GM21367 (cell line): ENCODE data around the gene NKX3-2.

Source experiments
- ATAC-seq: cut with Tn5 transposase; IDR thresholded peaks from one replicate; pipeline ENCODE4 v1.9.1; 2021; ENCODE audit not compliant: unreplicated experiment

NKX3-2 gene

DNA sequence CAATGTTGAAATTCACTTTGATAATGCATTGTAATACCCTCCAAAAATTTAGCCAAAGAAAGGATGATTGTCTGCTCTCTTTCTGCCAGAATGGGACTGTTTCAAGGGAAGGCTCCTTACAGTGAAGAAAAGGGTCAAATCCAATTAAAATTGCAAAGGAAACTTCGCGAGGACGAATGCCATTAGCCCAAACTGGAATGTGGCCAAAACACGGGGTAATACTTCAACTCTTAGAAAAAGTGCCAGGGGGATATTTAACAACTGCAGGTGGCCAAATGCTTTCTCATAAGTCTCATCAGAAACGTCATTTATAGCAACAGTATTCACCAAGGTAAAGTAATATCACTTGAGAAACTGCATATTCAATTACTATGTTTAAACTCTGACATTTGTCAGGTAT is 29.0 kb downstream of the NKX3-2 start:
- ATAC-seq: no peak

DNA sequence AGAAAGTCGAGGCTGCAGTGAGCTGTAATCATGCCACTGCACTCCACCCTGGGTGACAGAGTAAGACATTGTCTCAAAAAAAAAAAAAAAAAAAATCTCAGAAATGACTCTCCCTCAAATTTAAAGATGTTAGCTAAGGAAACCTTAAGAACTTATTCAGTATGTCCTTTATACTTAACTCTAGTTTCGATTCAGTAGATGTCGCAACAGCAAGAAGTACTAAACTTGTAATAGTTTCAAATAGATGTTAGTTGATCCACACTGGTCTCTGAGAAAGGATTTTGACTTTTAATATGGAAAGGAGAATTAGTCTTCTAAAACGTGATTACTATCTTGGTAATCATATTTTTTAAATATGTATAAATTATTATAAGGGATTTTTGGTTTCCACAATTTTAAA is 29.6 kb downstream of the NKX3-2 start:
- ATAC-seq: no peak

DNA sequence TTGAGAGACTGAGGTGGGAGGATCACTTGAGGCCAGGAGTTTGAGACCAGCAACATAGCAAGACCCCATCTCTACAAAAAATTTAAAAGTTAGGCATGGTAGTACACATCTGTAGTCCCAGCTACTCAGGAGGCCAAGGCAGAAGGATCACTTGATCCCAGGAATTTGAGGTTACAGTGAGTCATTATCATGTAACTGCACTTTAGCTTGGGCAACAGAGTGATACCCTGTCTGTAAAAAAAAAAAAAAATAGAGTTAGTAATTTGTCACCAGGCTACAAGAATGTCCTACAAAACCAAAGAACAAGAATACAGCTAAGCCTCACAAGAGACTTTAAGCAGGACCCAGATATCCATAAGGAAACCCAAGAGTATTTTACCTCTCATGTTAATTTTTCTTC is 33.2 kb downstream of the NKX3-2 start:
- no peak for ATAC-seq

DNA sequence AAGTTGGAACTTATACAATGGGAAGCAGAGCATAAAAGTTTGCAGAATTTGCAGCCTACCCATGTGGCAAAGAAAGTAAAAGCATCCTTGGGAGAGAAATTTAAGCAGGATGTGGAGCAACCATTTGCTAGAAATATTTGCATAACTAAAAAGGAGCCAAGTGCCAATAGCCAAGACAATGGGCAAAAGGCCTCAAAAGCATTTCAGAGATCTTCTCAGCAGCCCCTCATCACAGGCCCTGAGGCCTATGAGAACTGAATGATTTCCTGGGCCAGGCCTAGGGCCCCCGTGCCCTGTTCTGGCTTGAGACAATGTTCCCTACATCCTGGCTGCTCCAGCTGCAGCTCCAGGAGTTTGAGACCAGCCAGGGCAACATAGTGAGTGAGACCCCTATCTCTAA is 34.9 kb downstream of the NKX3-2 start:
- no peak for ATAC-seq

DNA sequence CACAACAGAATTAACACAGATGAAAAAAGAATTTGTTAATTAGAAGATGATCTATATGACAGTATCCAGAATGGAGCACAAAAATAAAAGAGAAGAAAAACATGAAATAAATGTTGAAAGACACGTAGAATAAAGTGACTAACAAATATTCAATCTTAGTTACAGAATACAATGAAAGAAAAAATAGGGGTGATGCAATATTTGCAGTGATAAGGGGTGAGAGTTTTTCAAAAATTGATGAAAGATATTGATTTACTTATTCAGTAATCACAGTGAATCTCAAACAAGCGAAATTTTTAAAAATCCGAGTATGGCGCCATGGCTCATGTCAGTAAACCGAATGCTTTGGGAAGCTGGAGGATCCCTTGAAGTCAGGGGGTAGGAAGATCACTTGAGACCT is 39.9 kb downstream of the NKX3-2 start:
- no peak for ATAC-seq

DNA sequence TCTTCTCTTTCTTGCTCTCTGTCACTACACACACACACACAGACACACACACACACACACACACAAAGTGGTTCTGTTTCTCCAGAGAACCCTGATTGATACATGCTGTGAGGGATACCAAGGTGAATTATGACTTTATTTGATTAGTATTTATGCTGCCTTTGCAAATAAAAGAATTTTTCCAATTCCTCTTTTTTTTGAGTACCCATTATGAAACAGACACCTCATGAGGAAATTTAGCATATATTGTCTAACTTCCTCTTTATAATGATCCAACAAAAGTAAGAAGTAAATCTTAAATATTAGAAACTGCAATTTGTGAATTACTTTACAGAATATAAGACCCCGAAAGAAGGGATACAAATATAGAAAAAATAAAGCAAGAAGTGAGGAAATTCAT is 45.8 kb downstream of the NKX3-2 start:
- ATAC-seq: no peak

DNA sequence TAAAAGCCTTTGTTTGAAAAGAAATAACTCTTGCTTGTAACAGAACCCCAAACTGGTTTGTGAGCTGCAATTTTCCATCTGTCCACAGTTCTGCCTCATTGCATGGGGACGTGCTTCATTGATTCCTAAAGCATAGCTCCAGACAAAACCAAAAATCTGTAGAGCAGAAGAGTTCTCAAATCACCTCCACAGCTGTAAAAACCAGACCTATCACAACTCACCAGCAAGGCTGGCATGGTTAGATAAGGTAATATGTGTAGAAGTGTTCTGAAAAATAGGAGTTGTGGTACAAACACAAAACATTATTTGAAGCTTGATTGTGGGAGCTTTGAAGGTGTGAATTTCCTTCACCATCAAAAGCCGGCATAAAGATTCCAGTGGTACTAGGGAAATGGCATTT is 47.7 kb downstream of the NKX3-2 start:
- ATAC-seq: no peak

DNA sequence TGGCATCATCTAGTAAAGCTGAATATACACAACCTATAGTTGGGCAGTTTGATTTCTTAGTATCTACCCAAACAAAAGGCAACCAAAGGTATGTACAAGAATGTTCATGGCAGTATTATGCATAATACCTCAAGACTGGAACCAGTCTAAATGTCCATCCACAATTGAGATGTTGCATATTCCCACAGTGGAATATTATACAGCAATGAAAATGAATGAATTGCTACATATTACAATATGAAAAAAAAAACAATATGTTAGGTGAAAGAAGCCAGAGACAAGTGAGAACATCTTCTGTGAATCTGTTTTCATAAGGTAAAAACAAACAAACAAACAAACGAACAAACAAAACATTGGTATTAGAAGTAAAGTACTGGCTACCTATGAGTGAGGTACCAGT is 48.6 kb downstream of the NKX3-2 start:
- no peak for ATAC-seq

DNA sequence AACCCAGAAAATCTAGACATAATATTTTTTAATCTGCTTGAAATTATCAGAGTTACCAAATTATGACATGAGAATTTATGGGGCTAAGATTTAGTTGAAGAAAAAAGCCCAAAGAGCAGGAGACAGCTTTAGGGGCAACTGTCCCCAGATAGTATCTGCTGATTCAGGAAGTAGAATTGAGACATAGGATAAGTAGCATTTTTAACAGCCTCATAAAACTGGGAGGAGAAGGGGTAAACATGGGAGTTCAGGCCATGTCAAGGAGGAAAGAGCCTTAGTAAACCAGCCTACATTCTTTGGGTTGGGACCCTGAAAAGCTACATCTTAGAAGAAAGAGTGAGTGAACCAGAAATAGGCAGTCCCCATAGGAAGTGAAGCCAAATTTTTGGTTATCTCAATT is 50.5 kb downstream of the NKX3-2 start:
- no peak for ATAC-seq

DNA sequence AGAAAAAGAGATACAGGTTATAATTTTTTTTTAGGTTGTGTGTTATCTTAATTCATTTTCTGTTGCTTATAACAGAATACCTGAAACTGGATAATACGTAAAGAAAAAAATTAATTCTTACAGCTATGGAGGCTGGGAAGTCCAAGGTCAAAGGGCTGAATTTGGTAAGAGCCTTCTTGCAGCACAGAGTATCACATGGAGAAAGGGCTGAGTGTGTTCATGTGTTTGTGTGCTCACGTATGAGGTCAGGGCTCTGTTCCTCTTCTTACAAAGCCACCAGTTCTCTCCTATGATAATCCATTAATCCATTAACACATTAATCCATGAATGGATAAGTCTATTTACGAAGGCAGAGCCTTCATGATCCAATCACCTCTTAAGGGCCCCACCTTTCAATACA is 51.6 kb downstream of the NKX3-2 start:
- ATAC-seq: no peak
